Esophagus squamous epithelium (tissue), 4 donors: ENCODE data around the gene PIAS2.

Experiments used
- CTCF ChIP-seq, 6 experiments: fragments of 450-650 bp in 4 of 6; fragments of 200-600 bp in 2 of 6; sonication (generic) in 2 of 6; IDR thresholded peaks; one replicate each; pipeline ENCODE4 v1.5.1; 2016 to 2019; ENCODE audit warnings: antibody characterized with exemption in 6 of 6, mild to moderate bottlenecking in 4 of 6, moderate library complexity in 4 of 6
- POLR2A ChIP-seq, 4 donors: fragments of 450-650 bp; IDR thresholded peaks; one replicate each; pipeline ENCODE4 v1.6.1; 2017; ENCODE audit warnings: antibody characterized with exemption in 4 of 4, mild to moderate bottlenecking in 4 of 4, moderate library complexity in 3 of 4

GRCh38 chr18:46892842-46893241, 24.5 kb downstream of the PIAS2 start:
- TF ChIP-seq CTCF (IDR thresholded peaks at IDR 0.05) (no peak), POLR2A (IDR thresholded peaks at IDR 0.05) (no peak)
